K562 (cell line): ENCODE results near the gene KRT77.
"Not testable (repeated sequence)": the region's sequence is repeated elsewhere in the genome, so short reads cannot be mapped to it uniquely, and the experiment has no call there.

Experiments
- CHD4 ChIP-seq: fragments of 200-600 bp; sonication (generic); IDR thresholded peaks from 3 replicates; pipeline ENCODE4 v1.6.1; 2012; ENCODE audit warnings: low read depth, mild to moderate bottlenecking, mixed read lengths, low read length, inconsistent platforms; ENCODE audit not compliant: insufficient read depth, insufficient replicate concordance, poor library complexity, severe bottlenecking
- CTCF ChIP-seq, 3 experiments: IDR thresholded peaks in 2 of 3; conservative IDR thresholded peaks in 1 of 3; 2 replicates each; pipeline ENCODE4 v1.5.1; 2011 to 2012; ENCODE audit warnings: low read length in 3 of 3, mild to moderate bottlenecking in 3 of 3, control low read depth in 2 of 3, improper control_type of control experiment in 1 of 3, inconsistent platforms in 1 of 3, low read depth in 1 of 3, mixed read lengths in 1 of 3, moderate library complexity in 1 of 3; ENCODE audit not compliant: insufficient read depth in 2 of 3
- ELK3 ChIP-seq: fragments of 450-650 bp; formaldehyde crosslinking; IDR thresholded peaks from 2 replicates; pipeline ENCODE4 v1.4.0; 2020; ENCODE audit warnings: mild to moderate bottlenecking
- FOS ChIP-seq: IDR thresholded peaks from 3 replicates; pipeline ENCODE4 v1.6.1; 2011; ENCODE audit not compliant: insufficient read length; ENCODE audit errors: extremely low read depth
- GABPA ChIP-seq: fragments of 200-800 bp; sonication (Bioruptor generic); conservative IDR thresholded peaks from 2 replicates; pipeline ENCODE4 v1.6.1; 2016; ENCODE audit warnings: low read depth, missing genetic modification characterization, missing compliant biosample characterization
- MYNN ChIP-seq, 2 experiments: sonication (generic); formaldehyde crosslinking in 1 of 2; IDR thresholded peaks; 2 replicates each; pipeline versions ENCODE4 v1.5.0 to v1.6.1; 2016 to 2020; ENCODE audit warnings: antibody characterized with exemption in 1 of 2, missing genetic modification reagents in 1 of 2
- NCOR1 ChIP-seq: fragments of 450-650 bp; IDR thresholded peaks from 2 replicates; pipeline ENCODE4 v1.6.1; 2016; ENCODE audit warnings: mild to moderate bottlenecking, moderate library complexity
- POLR2A ChIP-seq: fragments of 450-650 bp; conservative IDR thresholded peaks from 2 replicates; pipeline ENCODE4 v1.6.1; 2016
- POLR2B ChIP-seq: fragments of 450-650 bp; IDR thresholded peaks from 2 replicates; pipeline ENCODE4 v1.6.1; 2018; ENCODE audit warnings: low read depth; ENCODE audit not compliant: partially characterized antibody
- RAD21 ChIP-seq, 2 experiments: fragments of 250-450 bp in 1 of 2; fragments of 450-650 bp in 1 of 2; sonication (Bioruptor Pico) in 1 of 2; formaldehyde crosslinking in 1 of 2; IDR thresholded peaks in 1 of 2; conservative IDR thresholded peaks in 1 of 2; 2 replicates each; pipeline versions ENCODE4 v1.4.0 to v1.8.0; 2020 to 2022; ENCODE audit warnings: mild to moderate bottlenecking in 2 of 2, moderate library complexity in 1 of 2
- SMAD3 ChIP-seq: fragments of 450-650 bp; formaldehyde crosslinking; conservative IDR thresholded peaks from 2 replicates; pipeline ENCODE4 v1.4.0; 2020; ENCODE audit warnings: mild to moderate bottlenecking
- SMC3 ChIP-seq: conservative IDR thresholded peaks from 2 replicates; pipeline ENCODE4 v1.6.1; 2011; ENCODE audit warnings: low read depth, low read length, improper control_type of control experiment; ENCODE audit not compliant: insufficient read depth
- SP2 ChIP-seq: IDR thresholded peaks from 2 replicates; pipeline ENCODE4 v1.6.1; 2011; ENCODE audit warnings: mild to moderate bottlenecking, low read depth, low read length, moderate library complexity; ENCODE audit not compliant: poor library complexity, severe bottlenecking; ENCODE audit errors: extremely low read depth
- YY1 ChIP-seq, 3 experiments: IDR thresholded peaks; 2 replicates each; pipeline ENCODE4 v1.6.1; 2011; ENCODE audit warnings: low read length in 2 of 3, mild to moderate bottlenecking in 2 of 3, moderate library complexity in 2 of 3, borderline replicate concordance in 1 of 3, control low read depth in 1 of 3, low read depth in 1 of 3; ENCODE audit not compliant: insufficient read depth in 3 of 3, insufficient replicate concordance in 2 of 3, control insufficient read depth in 1 of 3, insufficient read length in 1 of 3; ENCODE audit errors: extremely low read depth in 1 of 3

GRCh38 chr12:52712122-52712521, 8.8 kb upstream of the KRT77 start:
- TF ChIP-seq NCOR1; ELK3; FOS; SMAD3; GABPA; SMC3; POLR2A; YY1 (IDR thresholded peaks at IDR 0.05; ENCODE audit: borderline replicate concordance in 1 of 3, control insufficient read depth in 1 of 3, extremely low read depth in 1 of 3, insufficient read depth in 3 of 3, insufficient read length in 1 of 3, insufficient replicate concordance in 2 of 3, low read depth in 1 of 3, low read length in 2 of 3); RAD21 (CRISPR knock-in tag; conservative IDR thresholded peaks at IDR 0.05 in 1 of 2, IDR thresholded peaks at IDR 0.05 in 1 of 2); CTCF (IDR thresholded peaks at IDR 0.05 in 2 of 3, conservative IDR thresholded peaks at IDR 0.05 in 1 of 3; ENCODE audit: insufficient read depth in 2 of 3, low read depth in 1 of 3, low read length in 3 of 3); MYNN (IDR thresholded peaks at IDR 0.05); MYNN (CRISPR knock-in tag; IDR thresholded peaks at IDR 0.05); CHD4; SP2; POLR2B: not testable (repeated sequence)
